GM18951 (cell line): ENCODE measurements around the gene MED16.
"Not testable (repeated sequence)": the region's sequence is repeated elsewhere in the genome, so short reads cannot be mapped to it uniquely, and the experiment has no call there.

Experiments used
- POLR2A ChIP-seq: IDR thresholded peaks from 4 replicates; pipeline ENCODE4 v1.6.1; 2011; ENCODE audit warnings: mild to moderate bottlenecking; ENCODE audit not compliant: insufficient read length, insufficient read depth; ENCODE audit errors: extremely low read depth
- in situ Hi-C: fragments of 300-500 bp; cut with MboI; formaldehyde crosslinking; loops from one replicate; pipeline ENCODE4 v1.12.0; 2022; ENCODE audit warnings: low sequenced_read_pairs, mixed read lengths, inconsistent platforms; ENCODE audit not compliant: unreplicated experiment

The MED16 gene

GRCh38 chr19:885536-886224, 7.3 kb downstream of the MED16 start:
- in situ Hi-C loops, result no loop called here
- TF ChIP-seq POLR2A, result no peak

- in situ Hi-C loops, result no loop called here
- no peak for TF ChIP-seq POLR2A
Measured at GRCh38 chr19:884420-885211, 8.4 kb downstream of the MED16 start.

- TF ChIP-seq POLR2A, result no peak
- in situ Hi-C loops, result no loop called here
Measured at GRCh38 chr19:883661-884211, 9.3 kb downstream of the MED16 start.

- TF ChIP-seq POLR2A, result no peak
- in situ Hi-C loops, result no loop called here
Measured at GRCh38 chr19:882871-883497, 10.0 kb downstream of the MED16 start.

- TF ChIP-seq POLR2A, result no peak
- in situ Hi-C loops, result no loop called here
Measured at GRCh38 chr19:881385-882071, 11.5 kb downstream of the MED16 start.

DNA sequence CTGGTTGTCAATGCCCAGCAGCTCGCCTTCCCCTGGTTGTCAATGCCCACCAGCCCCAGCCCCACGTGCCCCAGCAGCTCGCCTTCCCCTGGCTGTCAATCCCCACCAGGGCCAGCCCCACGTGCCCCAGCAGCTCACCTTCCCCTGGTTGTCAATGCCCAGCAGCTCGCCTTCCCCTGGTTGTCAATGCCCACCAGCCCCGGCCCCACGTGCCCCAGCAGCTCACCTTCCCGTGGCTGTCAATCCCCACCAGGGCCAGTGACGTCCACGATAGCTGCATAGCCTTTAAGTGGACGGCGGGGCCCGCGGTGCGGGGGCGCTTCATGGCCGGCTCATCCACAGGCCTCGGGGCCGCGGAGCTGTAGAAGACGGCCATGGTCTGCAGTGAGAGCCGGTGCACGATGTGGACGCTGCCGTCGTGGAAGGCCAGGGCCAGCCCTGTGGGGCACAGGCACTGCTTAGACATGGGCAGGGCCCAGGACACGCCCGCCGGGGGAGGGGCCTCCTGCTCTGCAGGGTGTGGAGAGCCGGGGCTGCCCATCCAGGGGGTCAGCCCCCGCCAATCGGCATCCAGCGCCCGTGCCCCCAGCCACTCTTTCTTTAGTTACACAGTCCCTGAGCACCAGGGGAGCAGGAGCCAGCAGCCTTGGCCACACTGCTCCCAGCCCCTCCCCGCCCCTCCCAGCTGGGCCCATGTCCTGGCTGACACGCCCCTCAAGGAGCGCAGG, 13.1 kb downstream of the MED16 start:
- TF ChIP-seq POLR2A, result no peak
- in situ Hi-C loops, result no loop called here

DNA sequence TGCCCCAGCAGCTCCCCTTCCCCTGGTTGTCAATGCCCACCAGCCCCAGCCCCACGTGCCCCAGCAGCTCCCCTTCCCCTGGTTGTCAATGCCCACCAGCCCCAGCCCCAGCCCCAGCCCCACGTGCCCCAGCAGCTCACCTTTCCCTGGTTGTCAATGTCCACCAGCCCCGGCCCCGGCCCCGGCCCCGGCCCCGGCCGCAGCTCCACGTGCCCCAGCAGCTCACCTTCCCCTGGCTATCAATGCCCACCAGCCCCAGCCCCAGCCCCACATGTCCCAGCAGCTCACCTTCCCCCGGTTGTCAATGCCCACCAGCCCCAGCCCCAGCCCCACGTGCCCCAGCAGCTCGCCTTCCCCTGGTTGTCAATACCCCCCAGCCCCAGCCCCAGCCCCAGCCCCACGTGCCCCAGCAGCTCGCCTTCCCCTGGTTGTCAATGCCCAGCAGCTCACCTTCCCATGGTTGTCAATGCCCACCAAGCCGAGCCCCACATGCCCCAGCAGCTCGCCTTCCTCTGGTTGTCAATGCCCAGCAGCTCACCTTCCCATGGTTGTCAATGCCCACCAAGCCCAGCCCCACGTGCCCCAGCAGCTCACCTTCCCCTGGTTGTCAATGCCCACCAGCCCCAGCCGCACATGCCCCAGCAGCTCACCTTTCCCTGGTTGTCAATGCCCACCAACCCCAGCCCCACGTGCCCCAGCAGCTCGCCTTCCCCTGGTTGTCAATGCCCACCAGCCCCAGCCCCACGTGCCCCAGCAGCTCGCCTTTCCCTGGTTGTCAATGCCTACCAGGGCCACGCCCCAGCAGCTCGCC, 14.0 kb downstream of the MED16 start:
- in situ Hi-C loops, result not testable (repeated sequence)

- in situ Hi-C loops, result not testable (repeated sequence)
Measured at GRCh38 chr19:877992-878660, 14.9 kb downstream of the MED16 start.

DNA sequence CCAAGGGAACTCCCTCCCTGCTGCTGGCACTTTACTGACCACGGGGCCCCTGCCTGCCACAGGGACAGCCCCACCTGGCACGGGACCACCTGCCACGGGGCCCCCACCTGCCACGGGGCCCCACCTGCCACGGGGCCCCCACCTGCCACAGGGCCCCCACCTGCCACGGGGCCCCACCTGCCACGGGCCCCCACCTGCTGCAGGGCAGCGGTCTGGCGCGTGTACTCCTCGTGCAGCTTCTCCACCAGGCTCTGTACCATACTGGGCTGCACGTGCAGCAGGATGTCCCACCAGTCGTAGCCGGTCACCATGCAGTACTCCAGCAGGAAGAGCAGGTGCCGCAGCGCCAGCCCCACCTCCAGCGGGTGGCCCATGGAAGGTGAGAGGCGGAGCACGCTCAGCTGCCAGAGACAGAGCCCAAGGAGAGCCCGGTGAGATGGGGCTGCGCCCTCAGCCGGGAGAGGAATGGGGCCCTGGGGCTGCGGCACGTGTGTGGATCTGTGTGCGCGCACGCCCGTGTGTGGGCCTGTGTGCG, 16.1 kb downstream of the MED16 start:
- in situ Hi-C loops, result no loop called here
- no peak for TF ChIP-seq POLR2A

GRCh38 chr19:876089-876488, 16.9 kb downstream of the MED16 start:
- in situ Hi-C loops, result no loop called here
- no peak for TF ChIP-seq POLR2A

- in situ Hi-C loops, result no loop called here
- TF ChIP-seq POLR2A, result no peak
Measured at GRCh38 chr19:875265-875879, 17.6 kb downstream of the MED16 start.
